MM.1S (cell line): ENCODE measurements around the gene PSMC4.

Experiments
- EZH2 ChIP-seq: fragments of 300-600 bp; sonication (generic); optimal IDR thresholded peaks from 2 replicates; pipeline ENCODE3; 2017; ENCODE audit warnings: low read depth, mild to moderate bottlenecking, antibody characterized with exemption, low read length, mixed read lengths
- TF ChIP-seq, protein P1 (sequence below): fragments of 300-600 bp; sonication (generic); IDR thresholded peaks from 2 replicates; pipeline ENCODE4 v1.5.1; 2016; ENCODE audit warnings: antibody characterized with exemption, low read length, mixed read lengths

DNA sequence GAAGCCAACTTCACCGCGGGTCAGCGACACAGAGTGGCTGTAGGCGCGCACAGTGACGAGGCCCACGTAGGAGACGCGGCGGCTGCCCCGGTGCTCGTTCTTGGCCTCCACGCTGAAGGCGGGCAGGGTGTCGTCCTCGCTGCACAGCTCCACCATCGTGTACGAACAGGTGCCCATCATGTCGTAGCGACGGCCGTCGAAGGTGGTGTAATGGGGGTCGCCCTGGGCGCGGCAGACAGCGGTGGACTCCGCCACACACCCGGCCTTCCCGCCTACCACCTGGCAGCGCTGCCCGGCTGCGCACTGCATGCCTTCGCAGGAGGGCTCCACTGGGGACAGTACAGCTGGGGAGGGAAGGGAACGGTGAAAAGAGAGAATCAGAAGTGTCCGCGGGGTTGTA is 46.6 kb upstream of the PSMC4 start:
- TF ChIP-seq, protein P1, sequence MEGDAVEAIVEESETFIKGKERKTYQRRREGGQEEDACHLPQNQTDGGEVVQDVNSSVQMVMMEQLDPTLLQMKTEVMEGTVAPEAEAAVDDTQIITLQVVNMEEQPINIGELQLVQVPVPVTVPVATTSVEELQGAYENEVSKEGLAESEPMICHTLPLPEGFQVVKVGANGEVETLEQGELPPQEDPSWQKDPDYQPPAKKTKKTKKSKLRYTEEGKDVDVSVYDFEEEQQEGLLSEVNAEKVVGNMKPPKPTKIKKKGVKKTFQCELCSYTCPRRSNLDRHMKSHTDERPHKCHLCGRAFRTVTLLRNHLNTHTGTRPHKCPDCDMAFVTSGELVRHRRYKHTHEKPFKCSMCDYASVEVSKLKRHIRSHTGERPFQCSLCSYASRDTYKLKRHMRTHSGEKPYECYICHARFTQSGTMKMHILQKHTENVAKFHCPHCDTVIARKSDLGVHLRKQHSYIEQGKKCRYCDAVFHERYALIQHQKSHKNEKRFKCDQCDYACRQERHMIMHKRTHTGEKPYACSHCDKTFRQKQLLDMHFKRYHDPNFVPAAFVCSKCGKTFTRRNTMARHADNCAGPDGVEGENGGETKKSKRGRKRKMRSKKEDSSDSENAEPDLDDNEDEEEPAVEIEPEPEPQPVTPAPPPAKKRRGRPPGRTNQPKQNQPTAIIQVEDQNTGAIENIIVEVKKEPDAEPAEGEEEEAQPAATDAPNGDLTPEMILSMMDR = no peak
- no peak for TF ChIP-seq EZH2
